HG02642 (cell line): ENCODE results near the gene DHX32.

Source experiments
- ATAC-seq: cut with Tn5 transposase; IDR thresholded peaks from one replicate; pipeline ENCODE4 v1.9.1; 2021; ENCODE audit warnings: mild to moderate bottlenecking; ENCODE audit not compliant: unreplicated experiment, poor library complexity

Gene DHX32

GRCh38 chr10:125816548-125816947 is 64.5 kb downstream of the DHX32 start:
- ATAC-seq, result no peak

- no peak for ATAC-seq
Observed at GRCh38 chr10:125815764-125816163, 65.3 kb downstream of the DHX32 start.

- ATAC-seq, result no peak
Observed at GRCh38 chr10:125812128-125812750, 68.9 kb downstream of the DHX32 start.

- ATAC-seq, result no peak
Observed at GRCh38 chr10:125811251-125811650, 69.8 kb downstream of the DHX32 start.

- ATAC-seq, result no peak
Observed at GRCh38 chr10:125808047-125808446, 73.0 kb downstream of the DHX32 start.

GRCh38 chr10:125802739-125803138 is 78.4 kb downstream of the DHX32 start:
- ATAC-seq, result no peak

GRCh38 chr10:125802131-125802530 is 79.0 kb downstream of the DHX32 start:
- no peak for ATAC-seq

GRCh38 chr10:125801574-125801973 is 79.5 kb downstream of the DHX32 start:
- ATAC-seq, result no peak

GRCh38 chr10:125799451-125800182 is 81.5 kb downstream of the DHX32 start:
- no peak for ATAC-seq

GRCh38 chr10:125797994-125798662 is 83.0 kb downstream of the DHX32 start:
- ATAC-seq, result no peak

GRCh38 chr10:125797424-125797823 is 83.7 kb downstream of the DHX32 start:
- no peak for ATAC-seq

GRCh38 chr10:125795637-125796190 is 85.4 kb downstream of the DHX32 start:
- no peak for ATAC-seq

- no peak for ATAC-seq
Observed at GRCh38 chr10:125795128-125795527, 86.0 kb downstream of the DHX32 start.

GRCh38 chr10:125792342-125793300 is 88.5 kb downstream of the DHX32 start:
- ATAC-seq, result no peak

GRCh38 chr10:125788156-125789034 is 92.7 kb downstream of the DHX32 start:
- no peak for ATAC-seq
